Fibroblast of the aortic adventitia (primary cell): ENCODE measurements around the gene STK11. TPM values are rescaled to one million over a fixed set of nuclear protein-coding genes. Genes with fewer than 3 reads are reported as not detected.

Experiments
- DNase-seq: peaks from one replicate; pipeline ENCODE4 v3.0.0-alpha.2; 2010; ENCODE audit warnings: low read depth
- H3K4me3 ChIP-seq: 2 replicates; pipeline ENCODE4 v1.5.1; 2011; ENCODE audit warnings: low read depth, mild to moderate bottlenecking, control low read depth, low read length, moderate library complexity
- total RNA-seq: library from RNA; depleted of rRNA; stranded (reverse); fragments of >200 nt; gene quantifications from 2 replicates; pipeline ENCODE4 v1.2.3, GENCODE V29; 2012; ENCODE audit warnings: low replicate concordance
- TF ChIP-seq, protein P1 (sequence below): IDR thresholded peaks from 2 replicates; pipeline ENCODE4 v1.5.1; 2011; ENCODE audit warnings: mild to moderate bottlenecking, low read length, control low read depth, inconsistent platforms; ENCODE audit not compliant: insufficient read depth

The STK11 gene
- total RNA-seq, 1 donor, result 54.1 TPM

DNA sequence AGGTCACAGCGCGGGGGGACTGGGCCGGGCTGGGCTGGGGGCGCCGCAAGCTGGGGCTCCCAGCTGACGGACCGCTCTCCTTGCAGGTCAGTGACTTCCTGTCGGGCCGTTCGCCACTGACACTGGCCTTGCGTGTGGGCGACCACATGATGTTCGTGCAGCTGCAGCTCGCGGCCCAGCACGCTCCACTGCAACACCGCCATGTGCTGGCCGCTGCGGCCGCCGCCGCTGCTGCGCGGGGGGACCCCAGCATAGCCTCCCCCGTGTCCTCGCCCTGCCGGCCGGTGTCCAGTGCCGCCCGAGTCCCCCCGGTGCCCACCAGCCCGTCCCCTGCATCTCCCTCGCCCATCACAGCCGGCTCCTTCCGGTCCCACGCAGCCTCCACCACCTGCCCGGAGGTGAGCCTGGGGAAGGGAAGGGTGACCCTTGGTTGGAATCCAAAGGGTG, 48.5 kb downstream of the STK11 start:
- DNase-seq, result no peak
- TF ChIP-seq, protein P1, sequence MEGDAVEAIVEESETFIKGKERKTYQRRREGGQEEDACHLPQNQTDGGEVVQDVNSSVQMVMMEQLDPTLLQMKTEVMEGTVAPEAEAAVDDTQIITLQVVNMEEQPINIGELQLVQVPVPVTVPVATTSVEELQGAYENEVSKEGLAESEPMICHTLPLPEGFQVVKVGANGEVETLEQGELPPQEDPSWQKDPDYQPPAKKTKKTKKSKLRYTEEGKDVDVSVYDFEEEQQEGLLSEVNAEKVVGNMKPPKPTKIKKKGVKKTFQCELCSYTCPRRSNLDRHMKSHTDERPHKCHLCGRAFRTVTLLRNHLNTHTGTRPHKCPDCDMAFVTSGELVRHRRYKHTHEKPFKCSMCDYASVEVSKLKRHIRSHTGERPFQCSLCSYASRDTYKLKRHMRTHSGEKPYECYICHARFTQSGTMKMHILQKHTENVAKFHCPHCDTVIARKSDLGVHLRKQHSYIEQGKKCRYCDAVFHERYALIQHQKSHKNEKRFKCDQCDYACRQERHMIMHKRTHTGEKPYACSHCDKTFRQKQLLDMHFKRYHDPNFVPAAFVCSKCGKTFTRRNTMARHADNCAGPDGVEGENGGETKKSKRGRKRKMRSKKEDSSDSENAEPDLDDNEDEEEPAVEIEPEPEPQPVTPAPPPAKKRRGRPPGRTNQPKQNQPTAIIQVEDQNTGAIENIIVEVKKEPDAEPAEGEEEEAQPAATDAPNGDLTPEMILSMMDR, result no peak
- H3K4me3 ChIP-seq, result no peak overlapping the region

GRCh38 chr19:1254530-1255185, 49.1 kb downstream of the STK11 start:
- H3K4me3 ChIP-seq, result no peak overlapping the region
- TF ChIP-seq, protein P1, result no peak

DNA sequence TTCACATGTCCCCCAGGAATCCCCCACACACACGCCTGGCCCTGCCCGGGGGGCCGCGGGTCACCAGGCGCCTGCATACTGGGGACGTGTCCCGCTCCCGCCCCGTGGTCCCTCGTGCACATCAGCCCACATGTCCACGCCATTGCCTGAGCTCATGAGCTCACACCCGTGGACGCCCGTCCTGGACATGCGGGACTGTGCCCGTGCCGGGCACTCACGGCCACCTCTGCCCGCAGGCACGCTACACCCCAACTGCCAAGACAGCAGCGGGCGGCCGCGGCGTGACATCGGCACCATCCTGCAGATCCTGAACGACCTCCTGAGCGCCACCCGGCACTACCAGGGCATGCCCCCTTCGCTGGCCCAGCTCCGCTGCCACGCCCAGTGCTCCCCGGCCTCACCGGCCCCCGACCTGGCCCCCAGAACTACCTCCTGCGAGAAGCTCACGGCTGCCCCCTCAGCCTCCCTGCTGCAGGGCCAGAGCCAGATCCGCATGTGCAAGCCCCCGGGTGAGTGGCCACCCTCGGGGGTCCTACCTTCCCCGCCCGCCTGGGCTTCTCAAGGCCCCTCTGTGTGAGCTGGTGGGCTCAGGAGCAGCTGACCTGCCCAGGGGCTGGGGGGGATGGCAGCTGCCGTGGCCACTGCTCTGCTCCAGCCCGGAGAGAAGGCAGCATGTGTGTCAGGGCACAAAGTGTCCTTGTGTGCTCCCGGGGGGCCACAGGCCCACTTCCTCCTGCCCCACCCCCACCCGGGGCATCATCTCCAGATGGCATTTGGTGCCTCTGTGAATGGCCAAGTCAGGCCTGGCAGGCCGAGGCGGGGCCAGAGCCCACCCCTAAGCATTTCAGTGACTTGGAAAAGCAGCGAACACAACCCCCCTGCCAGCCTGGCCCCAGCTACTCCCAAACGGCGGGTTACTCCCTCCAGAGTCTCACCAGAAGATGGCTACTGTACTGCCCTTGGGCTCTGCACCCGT, 49.9 kb downstream of the STK11 start:
- no peak for DNase-seq
- no peak overlapping the region for H3K4me3 ChIP-seq
- TF ChIP-seq, protein P1, result no peak

More at GRCh38 chr19:1254530-1255185, 49.1 kb downstream of the STK11 start:
- no peak for DNase-seq

- H3K4me3 ChIP-seq, result no peak overlapping the region
- TF ChIP-seq, protein P1, result no peak
- no peak for DNase-seq
Observed at GRCh38 chr19:1256646-1257474, 51.3 kb downstream of the STK11 start.

GRCh38 chr19:1257475-1258162, 52.0 kb downstream of the STK11 start:
- no peak for DNase-seq
- TF ChIP-seq, protein P1, result no peak
- H3K4me3 ChIP-seq, result no peak overlapping the region

GRCh38 chr19:1258163-1258492, 52.5 kb downstream of the STK11 start:
- TF ChIP-seq, protein P1, result no peak
- H3K4me3 ChIP-seq, result no peak overlapping the region
- DNase-seq, result no peak
